Measurements from ENCODE around the gene DIPK1A. TPM values are rescaled to one million over a fixed set of nuclear protein-coding genes. Genes with fewer than 3 reads are reported as not detected.

DIPK1A gene
- total RNA-seq, 4 donors from 2014 or later, result 3.1 to 9.9 (median 4.9) TPM

DNA sequence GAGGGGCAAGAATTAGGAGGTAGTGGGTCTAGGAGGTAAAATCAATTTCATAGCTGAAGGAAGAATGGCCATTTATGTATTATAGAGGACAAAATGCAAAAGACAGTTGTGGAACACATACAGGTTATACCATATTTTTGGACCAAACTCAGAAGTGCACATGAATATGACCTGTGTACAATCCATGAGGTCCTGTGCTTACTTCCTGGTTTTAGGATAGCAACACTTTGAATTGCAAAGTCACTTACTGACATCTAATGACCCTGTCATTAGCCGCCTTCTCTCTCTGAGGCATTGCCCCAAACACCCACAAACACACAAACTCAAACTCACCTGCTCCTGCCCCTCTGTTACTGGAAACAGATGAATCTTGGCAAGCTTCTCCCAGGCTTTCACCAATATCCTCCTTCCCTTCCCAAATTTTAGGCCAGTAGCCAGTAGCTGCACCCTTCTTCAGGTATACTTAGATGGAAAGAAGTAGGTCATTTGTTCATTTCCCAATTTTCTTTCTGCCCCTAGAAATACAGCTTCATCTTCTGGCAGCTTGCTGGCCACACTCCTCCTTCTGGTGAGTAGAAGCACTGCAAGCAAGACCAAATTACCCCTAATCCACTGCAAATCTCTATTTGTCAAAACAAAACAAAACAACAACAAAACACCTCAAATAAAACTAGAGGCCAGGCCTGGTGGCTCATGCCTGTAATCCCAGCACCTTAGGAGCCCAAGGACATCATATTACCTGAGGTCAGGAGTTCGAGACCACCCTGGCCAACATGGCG lies 143.1 kb downstream of the DIPK1A start:
- 89 to 94% methylated on average over 3 of the region's 3 CpGs for WGBS, 2 donors
- no peak for DNase-seq
- no peak overlapping the region for H3K4me3 ChIP-seq
- TF ChIP-seq, protein P1, sequence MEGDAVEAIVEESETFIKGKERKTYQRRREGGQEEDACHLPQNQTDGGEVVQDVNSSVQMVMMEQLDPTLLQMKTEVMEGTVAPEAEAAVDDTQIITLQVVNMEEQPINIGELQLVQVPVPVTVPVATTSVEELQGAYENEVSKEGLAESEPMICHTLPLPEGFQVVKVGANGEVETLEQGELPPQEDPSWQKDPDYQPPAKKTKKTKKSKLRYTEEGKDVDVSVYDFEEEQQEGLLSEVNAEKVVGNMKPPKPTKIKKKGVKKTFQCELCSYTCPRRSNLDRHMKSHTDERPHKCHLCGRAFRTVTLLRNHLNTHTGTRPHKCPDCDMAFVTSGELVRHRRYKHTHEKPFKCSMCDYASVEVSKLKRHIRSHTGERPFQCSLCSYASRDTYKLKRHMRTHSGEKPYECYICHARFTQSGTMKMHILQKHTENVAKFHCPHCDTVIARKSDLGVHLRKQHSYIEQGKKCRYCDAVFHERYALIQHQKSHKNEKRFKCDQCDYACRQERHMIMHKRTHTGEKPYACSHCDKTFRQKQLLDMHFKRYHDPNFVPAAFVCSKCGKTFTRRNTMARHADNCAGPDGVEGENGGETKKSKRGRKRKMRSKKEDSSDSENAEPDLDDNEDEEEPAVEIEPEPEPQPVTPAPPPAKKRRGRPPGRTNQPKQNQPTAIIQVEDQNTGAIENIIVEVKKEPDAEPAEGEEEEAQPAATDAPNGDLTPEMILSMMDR (IDR thresholded peaks at IDR 0.05), result peak in 5 of 6 experiments; percentile 57 to 73 (median 62)
- no peak for TF ChIP-seq POLR2A (IDR thresholded peaks at IDR 0.05)
- no peaks in the 10 kb centered on the region for H3K9me3 ChIP-seq
- intact Hi-C loops (cut with DNase I), result no loop called here
- H3K36me3 ChIP-seq, result no peaks in the 10 kb centered on the region
- H3K4me1 ChIP-seq, result no peaks in the 10 kb centered on the region
- no peak overlapping the region for H3K27ac ChIP-seq
- no peaks in the 10 kb centered on the region for H3K27me3 ChIP-seq

DNA sequence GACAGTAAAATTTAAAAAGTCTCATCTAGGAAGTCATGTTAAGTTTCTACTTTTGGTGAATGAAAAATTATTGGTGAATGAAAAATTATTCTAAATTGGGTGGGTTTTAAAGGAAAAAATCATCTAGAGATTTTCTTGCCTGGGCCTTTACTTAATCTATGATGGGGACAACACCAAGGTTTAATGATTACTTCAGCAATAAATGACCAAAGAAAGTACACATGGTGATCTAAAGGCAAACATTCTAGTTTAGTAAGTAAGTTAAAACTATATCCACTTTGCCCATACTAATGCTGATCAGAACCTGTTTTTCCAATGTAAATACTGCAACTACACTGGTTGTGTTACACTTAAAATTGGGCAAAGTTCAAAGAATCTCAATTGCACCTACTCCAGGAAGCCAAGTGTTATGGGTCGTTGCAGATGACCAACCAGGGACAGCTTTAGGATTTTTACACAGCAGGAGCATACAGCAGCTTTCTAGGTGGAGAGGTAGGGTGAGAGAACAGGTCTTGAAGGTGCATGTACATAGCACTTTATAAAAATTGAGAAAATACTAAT lies 144.0 kb downstream of the DIPK1A start:
- WGBS, 2 donors, result 43 to 47% methylated on average over 1 of the region's 1 CpG
- DNase-seq, result no peak
- no peaks in the 10 kb centered on the region for H3K4me1 ChIP-seq
- no peak overlapping the region for H3K4me3 ChIP-seq
- intact Hi-C loops (cut with DNase I), result no loop called here
- TF ChIP-seq, protein P1 (IDR thresholded peaks at IDR 0.05), result no peak
- no peaks in the 10 kb centered on the region for H3K9me3 ChIP-seq
- no peaks in the 10 kb centered on the region for H3K27me3 ChIP-seq
- no peak overlapping the region for H3K27ac ChIP-seq
- H3K36me3 ChIP-seq, result no peaks in the 10 kb centered on the region

DNA sequence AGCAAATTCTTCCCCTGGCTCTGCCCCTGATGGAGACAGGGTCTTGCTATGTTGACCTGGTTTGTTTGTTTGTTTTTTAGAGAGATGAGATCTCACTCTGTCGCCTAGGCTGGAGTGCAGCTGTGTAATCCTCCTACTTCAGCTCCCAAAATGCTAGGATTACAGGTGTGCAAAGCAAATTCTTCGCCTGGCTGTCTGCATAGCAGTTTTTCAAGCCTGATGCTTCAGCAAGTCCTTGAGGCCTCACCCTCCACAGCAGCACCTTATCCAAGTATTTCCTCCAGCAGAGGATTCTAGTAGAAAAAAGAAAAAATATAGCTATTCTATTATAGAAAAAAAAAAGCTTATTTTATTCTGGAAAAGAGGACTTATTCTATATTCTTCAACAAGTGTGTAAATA lies 144.5 kb downstream of the DIPK1A start:
- Histone ChIP-seq H3K4me1 (no peaks in the 10 kb centered on the region), H3K9me3 (no peaks in the 10 kb centered on the region), H3K36me3 (no peaks in the 10 kb centered on the region), H3K27ac (no peak overlapping the region), H3K27me3 (no peaks in the 10 kb centered on the region), H3K4me3 (no peak overlapping the region)
- TF ChIP-seq POLR2A (IDR thresholded peaks at IDR 0.05), result no peak
- TF ChIP-seq, protein P1 (IDR thresholded peaks at IDR 0.05), result no peak
- WGBS, 2 donors, result 69 to 70% methylated on average over 2 of the region's 2 CpGs
- no peak for DNase-seq
- intact Hi-C loops (cut with DNase I), result no loop called here

DNA sequence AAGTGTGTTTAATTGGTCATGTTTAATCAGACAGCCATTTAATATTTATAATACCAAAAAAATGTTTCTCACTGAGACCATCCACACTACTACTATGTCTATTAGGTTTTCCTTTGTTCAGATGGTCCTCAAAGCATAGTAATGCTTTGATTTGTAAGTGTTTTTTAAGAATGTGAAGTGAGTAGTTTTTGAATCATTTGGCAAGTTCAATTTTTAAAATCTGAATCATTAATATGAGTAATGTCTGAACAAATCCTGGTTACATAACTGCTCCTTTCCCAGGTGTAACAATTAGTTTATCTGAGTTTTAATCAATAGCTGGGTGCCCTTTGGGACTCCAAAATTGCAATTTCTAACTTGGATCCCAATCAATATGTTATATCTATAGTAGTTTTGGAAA lies 152.9 kb downstream of the DIPK1A start:
- TF ChIP-seq, protein P1 (IDR thresholded peaks at IDR 0.05), result no peak
- TF ChIP-seq POLR2A (IDR thresholded peaks at IDR 0.05), result no peak
- no peak for DNase-seq
- intact Hi-C loops (cut with DNase I), result no loop called here
- peaks cover 0 to 6% (median 0%) of the 10 kb centered on the region in 3 donors for H3K4me1 ChIP-seq
- H3K9me3 ChIP-seq, result no peaks in the 10 kb centered on the region
- H3K4me3 ChIP-seq, result no peak overlapping the region
- H3K36me3 ChIP-seq, result no peaks in the 10 kb centered on the region
- no peaks in the 10 kb centered on the region for H3K27me3 ChIP-seq
- no peak overlapping the region for H3K27ac ChIP-seq

DNA sequence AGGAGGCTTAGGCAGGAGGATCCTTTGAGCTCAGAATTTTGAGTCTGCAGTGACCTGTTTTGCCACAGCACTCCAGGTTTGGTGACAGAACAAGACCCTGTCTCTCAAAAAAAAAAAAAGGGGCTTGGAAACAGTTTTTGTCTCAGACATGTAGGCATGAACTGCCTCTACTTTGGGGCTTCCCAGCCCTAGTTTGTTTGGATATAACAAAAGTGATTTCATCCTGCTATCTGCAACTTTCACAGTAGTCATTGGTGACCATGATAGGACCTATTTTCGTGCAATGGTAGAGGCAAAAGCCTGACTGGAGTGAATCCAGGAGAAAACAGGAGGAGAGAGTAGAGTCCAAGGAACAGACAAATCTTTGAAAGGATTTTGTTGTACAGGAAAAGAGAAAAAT lies 156.0 kb downstream of the DIPK1A start:
- no peak for DNase-seq
- Histone ChIP-seq H3K4me3 (no peak overlapping the region), H3K27me3 (no peaks in the 10 kb centered on the region), H3K36me3 (no peaks in the 10 kb centered on the region), H3K9me3 (no peaks in the 10 kb centered on the region), H3K27ac (no peak overlapping the region), H3K4me1 (peaks cover 0 to 6% (median 0%) of the 10 kb centered on the region in 3 donors)
- TF ChIP-seq, protein P1 (IDR thresholded peaks at IDR 0.05), result no peak
- no peak for TF ChIP-seq POLR2A (IDR thresholded peaks at IDR 0.05)
- WGBS, 2 donors, result 83 to 85% methylated on average over 1 of the region's 1 CpG
- intact Hi-C loops (cut with DNase I), result no loop called here

Measured in esophagus squamous epithelium (tissue), 5 donors.